HepG2 (cell line): Measurements from ENCODE around the gene CBX2. TPM values are rescaled to one million over a fixed set of nuclear protein-coding genes. Genes with fewer than 3 reads are reported as not detected.

Experiments used
- ATAC-seq: fragments of 200-7000 bp; cut with Tn5 transposase; 3 replicates; pipeline ENCODE4 v1.9.1; 2020; ENCODE audit warnings: mild to moderate bottlenecking, moderate library complexity
- BruUV-seq: library from RNA; stranded (reverse); fragments of 400-500 nt; replicated peaks from 2 replicates; lab custom pipeline; 2021; lab: Mats Ljungman, UMichigan
- CTCF ChIA-PET: fragments of 300-600 bp; formaldehyde crosslinking; extraction: SDS; loops from one replicate; lab custom pipeline; 2021; ENCODE audit warnings: low total read pairs, inconsistent platforms, low intra/inter-chr PET ratio; lab: Yijun Ruan, JAX
- POLR2A ChIA-PET: fragments of 350-600 bp; sonication (Branson Sonifier 250); formaldehyde crosslinking; loops from one replicate; lab custom pipeline; 2020; ENCODE audit warnings: antibody characterized with exemption, inconsistent platforms; lab: Yijun Ruan, JAX
- DNase-seq: peaks from one replicate; pipeline ENCODE4 v3.0.0-alpha.2; 2015; ENCODE audit warnings: low spot score
- FAIRE-seq: peaks from 3 replicates; lab custom pipeline; 2011; peaks lifted over from hg19 to GRCh38; lab: Jason Lieb, UNC
- H2AFZ ChIP-seq: one replicate; pipeline ENCODE4 v1.6.1; 2011; ENCODE audit warnings: low read length, inconsistent platforms
- H3K27ac ChIP-seq: fragments of 300-600 bp; 3 replicates; pipeline ENCODE4 v1.8.0; 2011; ENCODE audit warnings: mixed run types, mild to moderate bottlenecking, mixed read lengths, low read length, inconsistent platforms; ENCODE audit not compliant: insufficient read depth; ENCODE audit errors: extremely low read length
- H3K27me3 ChIP-seq, 2 experiments: fragments of 200-600 bp in 1 of 2; 2 replicates in 1 of 2; 3 replicates in 1 of 2; pipeline versions ENCODE4 v1.6.0 to v1.8.0; 2011; ENCODE audit warnings: low read length in 2 of 2, mild to moderate bottlenecking in 2 of 2, moderate library complexity in 2 of 2, inconsistent platforms in 1 of 2; ENCODE audit not compliant: insufficient read depth in 2 of 2, control insufficient read depth in 1 of 2
- H3K36me3 ChIP-seq, 2 experiments: fragments of 200-600 bp in 1 of 2; replicated peaks in 1 of 2; 2 replicates in 1 of 2; 3 replicates in 1 of 2; pipeline versions ENCODE4 v1.5.1 to v1.8.0; 2011; ENCODE audit warnings: low read length in 2 of 2, inconsistent platforms in 1 of 2; ENCODE audit not compliant: insufficient read depth in 2 of 2, control insufficient read depth in 1 of 2
- H3K4me1 ChIP-seq: 2 replicates; pipeline ENCODE4 v1.5.1; 2012; ENCODE audit warnings: low read length, inconsistent platforms; ENCODE audit not compliant: insufficient read depth
- H3K4me2 ChIP-seq: 2 replicates; pipeline ENCODE4 v1.6.0; 2011; ENCODE audit warnings: low read depth, low read length, inconsistent platforms
- H3K4me3 ChIP-seq, 3 experiments: fragments of 200-600 bp in 1 of 3; sonication (generic), shearing (Covaris generic) in 1 of 3; replicated peaks in 1 of 3; 2 replicates each; pipeline ENCODE4 v1.5.1; 2011 to 2016; ENCODE audit warnings: low read length in 3 of 3, inconsistent platforms in 2 of 3, low read depth in 2 of 3, mild to moderate bottlenecking in 2 of 3, control low read depth in 1 of 3, mixed read lengths in 1 of 3; ENCODE audit not compliant: insufficient read depth in 1 of 3
- H3K79me2 ChIP-seq: one replicate; pipeline ENCODE4 v1.6.1; 2011; ENCODE audit warnings: low read length, inconsistent platforms; ENCODE audit not compliant: insufficient read depth
- H3K9ac ChIP-seq: 2 replicates; pipeline ENCODE4 v1.6.0; 2011; ENCODE audit warnings: mild to moderate bottlenecking, low read depth, low read length, inconsistent platforms; ENCODE audit not compliant: insufficient read depth
- H3K9me3 ChIP-seq: 2 replicates; pipeline ENCODE4 v1.5.1; 2012; ENCODE audit warnings: mild to moderate bottlenecking, low read length
- H4K20me1 ChIP-seq: 2 replicates; pipeline ENCODE4 v1.6.0; 2011; ENCODE audit warnings: inconsistent platforms, mild to moderate bottlenecking, low read length, moderate library complexity; ENCODE audit not compliant: insufficient read depth
- AKAP8 ChIP-seq: sonication (generic); formaldehyde crosslinking; IDR thresholded peaks from 2 replicates; pipeline ENCODE4 v1.5.1; 2020; ENCODE audit warnings: mild to moderate bottlenecking, missing genetic modification reagents
- CENPT ChIP-seq: sonication (generic); formaldehyde crosslinking; IDR thresholded peaks from 2 replicates; pipeline ENCODE4 v1.8.0; 2022; ENCODE audit warnings: low read depth, mild to moderate bottlenecking, moderate library complexity, missing genetic modification reagents
- HDAC6 ChIP-seq: fragments of 200-600 bp; sonication (generic); IDR thresholded peaks from 2 replicates; pipeline ENCODE4 v1.7.0; 2017; ENCODE audit warnings: mild to moderate bottlenecking, antibody characterized with exemption, low read length, low read depth
- HHEX ChIP-seq: IDR thresholded peaks from 2 replicates; pipeline ENCODE4 v1.6.1; 2016; ENCODE audit warnings: control low read depth
- RBFOX2 ChIP-seq: fragments of 200-400 bp; formaldehyde crosslinking; IDR thresholded peaks from 2 replicates; pipeline ENCODE4 v1.6.1; 2017; ENCODE audit warnings: low read depth, mild to moderate bottlenecking, low read length
- SIN3A ChIP-seq: IDR thresholded peaks from 2 replicates; pipeline ENCODE4 v1.6.1; 2011; ENCODE audit warnings: low read depth, mild to moderate bottlenecking, control low read depth, low read length, borderline replicate concordance
- ZC3H4 ChIP-seq: sonication (generic); formaldehyde crosslinking; IDR thresholded peaks from 2 replicates; pipeline ENCODE4 v1.4.0; 2020; ENCODE audit warnings: missing genetic modification reagents, borderline replicate concordance
- ZFP1 ChIP-seq: IDR thresholded peaks from 2 replicates; pipeline ENCODE4 v1.6.1; 2016
- ZNF224 ChIP-seq: sonication (generic); formaldehyde crosslinking; IDR thresholded peaks from 2 replicates; pipeline ENCODE4 v1.5.0; 2020; ENCODE audit warnings: mild to moderate bottlenecking, missing genetic modification reagents
- ZNF333 ChIP-seq: sonication (generic); formaldehyde crosslinking; IDR thresholded peaks from 2 replicates; pipeline ENCODE4 v1.4.0; 2020; ENCODE audit warnings: mild to moderate bottlenecking, missing genetic modification reagents, borderline replicate concordance
- ZNF382 ChIP-seq: sonication (generic); formaldehyde crosslinking; IDR thresholded peaks from 2 replicates; pipeline ENCODE4 v1.5.0; 2020; ENCODE audit warnings: missing genetic modification reagents, mild to moderate bottlenecking, borderline replicate concordance
- ZNF558 ChIP-seq: sonication (generic); formaldehyde crosslinking; IDR thresholded peaks from 2 replicates; pipeline ENCODE4 v1.9.0; 2022; ENCODE audit warnings: mild to moderate bottlenecking, missing genetic modification reagents, borderline replicate concordance
- ZNF615 ChIP-seq: sonication (generic); formaldehyde crosslinking; IDR thresholded peaks from 2 replicates; pipeline ENCODE4 v1.5.0; 2020; ENCODE audit warnings: mild to moderate bottlenecking, missing genetic modification reagents, borderline replicate concordance
- WGBS: methylation state at CpG from one replicate; pipeline ENCODE4 v1.1.6; 2017; ENCODE audit warnings: low lambda C conversion rate; 5-methylcytosine and 5-hydroxymethylcytosine counted together
- in situ Hi-C: cut with HindIII; loops from 2 replicates; pipeline ENCODE4 v1.10.0; 2017; ENCODE audit warnings: low pct_unique_long_range_greater_than_20kb; ENCODE audit not compliant: extremely low pct_ligation_motif_present
- intact Hi-C: fragments of 100-400 bp; cut with micrococcal nuclease; formaldehyde crosslinking; loops from one replicate; pipeline ENCODE4 v1.10.0; 2022; ENCODE audit not compliant: unreplicated experiment
- polyA plus RNA-seq, 8 experiments: library from polyadenylated mRNA; depleted of rRNA in 3 of 8; stranded (reverse) in 7 of 8; unstranded in 1 of 8; fragments of >200 nt; fragmentation: Illumina TruSeq in 4 of 8; extraction: Trizol in 4 of 8; gene quantifications; 2 replicates each; pipeline versions ENCODE4 v1.2.1 to v1.2.3, GENCODE V29; 2011 to 2016; ENCODE audit warnings: low read depth in 4 of 8, missing spikeins in 1 of 8, mixed read lengths in 1 of 8; ENCODE audit not compliant: insufficient read depth in 1 of 8
- total RNA-seq, 5 experiments: library from RNA; depleted of rRNA; stranded (reverse); fragments of >200 nt; fragmentation: Illumina TruSeq; extraction: Trizol; gene quantifications; 2 replicates each; pipeline ENCODE4 v1.2.3, GENCODE V29; 2016; ENCODE audit warnings: low read depth in 1 of 5
- TF ChIP-seq, protein P1 (sequence below): sonication (generic); formaldehyde crosslinking; IDR thresholded peaks from 2 replicates; pipeline ENCODE4 v1.5.1; 2020; ENCODE audit warnings: mild to moderate bottlenecking, missing genetic modification reagents, moderate library complexity
- TF ChIP-seq, protein P2 (sequence below): sonication (generic); formaldehyde crosslinking; IDR thresholded peaks from 2 replicates; pipeline ENCODE4 v1.4.0; 2020; ENCODE audit warnings: missing genetic modification reagents
- TF ChIP-seq, protein P3 (sequence below): sonication (generic); formaldehyde crosslinking; IDR thresholded peaks from 2 replicates; pipeline ENCODE4 v1.4.0; 2020; ENCODE audit warnings: missing genetic modification reagents, borderline replicate concordance

CBX2 gene
- total and polyA plus RNA-seq, 2 of the 13 experiments (the other 11 are each of a cell fraction or from before 2014, with no cell fraction given): 14.5 to 31.1 TPM

- in situ Hi-C loops (no loop called here), intact Hi-C loops (loop anchor here (1.0 to 10.0 kb wide), 3 partner anchors 21 to 88 kb away; no protein-coding TSS in a partner anchor)
- DNase-seq (peak; percentile 85), ATAC-seq (peak; percentile 45), FAIRE-seq (peak; percentile 92)
- peaks cover 10 to 12% of the 10 kb centered on the region in 2 experiments for H3K36me3 ChIP-seq
- no peaks in the 10 kb centered on the region for H3K9me3 ChIP-seq
- H4K20me1 ChIP-seq: peaks cover 33% of the 10 kb centered on the region; the same call in 1 of the 2 replicates
- peak overlapping the region; percentile 88 for H3K4me2 ChIP-seq
- POLR2A ChIA-PET: interaction anchor here (0.8 to 11.1 kb wide), 8 partner anchors 13 to 157 kb away, joined by 3 to 274 read pairs (median 5); partner anchors contain the start of gene CBX8
- H2AFZ ChIP-seq: no peak overlapping the region
- H3K79me2 ChIP-seq: peaks cover 28% of the 10 kb centered on the region
- CTCF ChIA-PET: interaction anchor here (1.1 kb wide), 1 partner anchor 43 kb away, joined by 3 read pairs; no protein-coding TSS in a partner anchor
- peaks cover 85% of the 10 kb centered on the region for H3K4me1 ChIP-seq
- H3K4me3 ChIP-seq: peak overlapping the region; percentile 62 to 79 (median 73)
- H3K27me3 ChIP-seq: no peaks in the 10 kb centered on the region; a peak in 1 of 5 replicates
- H3K9ac ChIP-seq: peak overlapping the region; percentile 83
- no TSS peak for BruUV-seq
- 1% methylated on average over 10 of the region's 72 CpGs for WGBS
- H3K27ac ChIP-seq: peak overlapping the region; percentile 82
- TF ChIP-seq ZNF615 (CRISPR knock-in tag): no peak
- no peak for TF ChIP-seq ZFP1 (CRISPR knock-in tag)
- TF ChIP-seq ZNF558: peak; percentile 85; the same call in 1 of the 2 replicates
- TF ChIP-seq ZC3H4: no peak
- no peak for TF ChIP-seq HDAC6
- TF ChIP-seq CENPT (CRISPR knock-in tag): no peak
- peak; percentile 95 for TF ChIP-seq RBFOX2
- no peak for TF ChIP-seq ZNF382 (CRISPR knock-in tag)
- peak; percentile 92 for TF ChIP-seq AKAP8 (CRISPR knock-in tag)
- TF ChIP-seq, protein P1, sequence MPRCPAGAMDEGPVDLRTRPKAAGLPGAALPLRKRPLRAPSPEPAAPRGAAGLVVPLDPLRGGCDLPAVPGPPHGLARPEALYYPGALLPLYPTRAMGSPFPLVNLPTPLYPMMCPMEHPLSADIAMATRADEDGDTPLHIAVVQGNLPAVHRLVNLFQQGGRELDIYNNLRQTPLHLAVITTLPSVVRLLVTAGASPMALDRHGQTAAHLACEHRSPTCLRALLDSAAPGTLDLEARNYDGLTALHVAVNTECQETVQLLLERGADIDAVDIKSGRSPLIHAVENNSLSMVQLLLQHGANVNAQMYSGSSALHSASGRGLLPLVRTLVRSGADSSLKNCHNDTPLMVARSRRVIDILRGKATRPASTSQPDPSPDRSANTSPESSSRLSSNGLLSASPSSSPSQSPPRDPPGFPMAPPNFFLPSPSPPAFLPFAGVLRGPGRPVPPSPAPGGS (CRISPR knock-in tag): peak; percentile 56
- TF ChIP-seq SIN3A: no peak
- TF ChIP-seq ZNF224: no peak
- no peak for TF ChIP-seq HHEX (CRISPR knock-in tag)
- TF ChIP-seq, protein P2, sequence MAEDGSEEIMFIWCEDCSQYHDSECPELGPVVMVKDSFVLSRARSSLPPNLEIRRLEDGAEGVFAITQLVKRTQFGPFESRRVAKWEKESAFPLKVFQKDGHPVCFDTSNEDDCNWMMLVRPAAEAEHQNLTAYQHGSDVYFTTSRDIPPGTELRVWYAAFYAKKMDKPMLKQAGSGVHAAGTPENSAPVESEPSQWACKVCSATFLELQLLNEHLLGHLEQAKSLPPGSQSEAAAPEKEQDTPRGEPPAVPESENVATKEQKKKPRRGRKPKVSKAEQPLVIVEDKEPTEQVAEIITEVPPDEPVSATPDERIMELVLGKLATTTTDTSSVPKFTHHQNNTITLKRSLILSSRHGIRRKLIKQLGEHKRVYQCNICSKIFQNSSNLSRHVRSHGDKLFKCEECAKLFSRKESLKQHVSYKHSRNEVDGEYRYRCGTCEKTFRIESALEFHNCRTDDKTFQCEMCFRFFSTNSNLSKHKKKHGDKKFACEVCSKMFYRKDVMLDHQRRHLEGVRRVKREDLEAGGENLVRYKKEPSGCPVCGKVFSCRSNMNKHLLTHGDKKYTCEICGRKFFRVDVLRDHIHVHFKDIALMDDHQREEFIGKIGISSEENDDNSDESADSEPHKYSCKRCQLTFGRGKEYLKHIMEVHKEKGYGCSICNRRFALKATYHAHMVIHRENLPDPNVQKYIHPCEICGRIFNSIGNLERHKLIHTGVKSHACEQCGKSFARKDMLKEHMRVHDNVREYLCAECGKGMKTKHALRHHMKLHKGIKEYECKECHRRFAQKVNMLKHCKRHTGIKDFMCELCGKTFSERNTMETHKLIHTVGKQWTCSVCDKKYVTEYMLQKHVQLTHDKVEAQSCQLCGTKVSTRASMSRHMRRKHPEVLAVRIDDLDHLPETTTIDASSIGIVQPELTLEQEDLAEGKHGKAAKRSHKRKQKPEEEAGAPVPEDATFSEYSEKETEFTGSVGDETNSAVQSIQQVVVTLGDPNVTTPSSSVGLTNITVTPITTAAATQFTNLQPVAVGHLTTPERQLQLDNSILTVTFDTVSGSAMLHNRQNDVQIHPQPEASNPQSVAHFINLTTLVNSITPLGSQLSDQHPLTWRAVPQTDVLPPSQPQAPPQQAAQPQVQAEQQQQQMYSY: peak; percentile 58; the same call in 1 of the 2 replicates
- TF ChIP-seq, protein P3, sequence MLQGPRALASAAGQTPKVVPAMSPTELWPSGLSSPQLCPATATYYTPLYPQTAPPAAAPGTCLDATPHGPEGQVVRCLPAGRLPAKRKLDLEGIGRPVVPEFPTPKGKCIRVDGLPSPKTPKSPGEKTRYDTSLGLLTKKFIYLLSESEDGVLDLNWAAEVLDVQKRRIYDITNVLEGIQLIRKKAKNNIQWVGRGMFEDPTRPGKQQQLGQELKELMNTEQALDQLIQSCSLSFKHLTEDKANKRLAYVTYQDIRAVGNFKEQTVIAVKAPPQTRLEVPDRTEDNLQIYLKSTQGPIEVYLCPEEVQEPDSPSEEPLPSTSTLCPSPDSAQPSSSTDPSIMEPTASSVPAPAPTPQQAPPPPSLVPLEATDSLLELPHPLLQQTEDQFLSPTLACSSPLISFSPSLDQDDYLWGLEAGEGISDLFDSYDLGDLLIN (CRISPR knock-in tag): 0 out of 2 replicates have a peak, but pooled peaks have one; percentile 38
- TF ChIP-seq ZNF333 (CRISPR knock-in tag): peak; percentile 24; the same call in 1 of the 2 replicates
Observed at GRCh38 chr17:79832218-79833109, 54.5 kb downstream of the CBX2 start.
